ENCODE measurements around the gene ARHGEF33.

Gene ARHGEF33

GRCh38 chr2:38948995-38949394 is 59.3 kb downstream of the ARHGEF33 start:
- no peak for DNase-seq (ENCODE audit: low read depth)
- TF ChIP-seq MYC (IDR thresholded peaks at IDR 0.05; ENCODE audit: low read depth, low read length): no peak
- no peak for TF ChIP-seq MAX (IDR thresholded peaks at IDR 0.05; ENCODE audit: low read depth, low read length)
- no peak for TF ChIP-seq CTCF (IDR thresholded peaks at IDR 0.05; ENCODE audit: low read depth, low read length)
- no peak for TF ChIP-seq POLR2A (IDR thresholded peaks at IDR 0.05; ENCODE audit: extremely low read depth, insufficient read length)
- H3K4me3 ChIP-seq (ENCODE audit: low read depth, low read length): no peak overlapping the region

GRCh38 chr2:38951766-38952165 is 62.1 kb downstream of the ARHGEF33 start:
- no peak overlapping the region for H3K4me3 ChIP-seq (ENCODE audit: low read depth, low read length)
- TF ChIP-seq POLR2A (IDR thresholded peaks at IDR 0.05; ENCODE audit: extremely low read depth, insufficient read length) (no peak), CTCF (IDR thresholded peaks at IDR 0.05; ENCODE audit: low read depth, low read length) (no peak), MYC (IDR thresholded peaks at IDR 0.05; ENCODE audit: low read depth, low read length) (no peak), MAX (IDR thresholded peaks at IDR 0.05; ENCODE audit: low read depth, low read length) (no peak)
- no peak for DNase-seq (ENCODE audit: low read depth)

- no peak for DNase-seq (ENCODE audit: low read depth)
- no peak for TF ChIP-seq CTCF (IDR thresholded peaks at IDR 0.05; ENCODE audit: low read depth, low read length)
- TF ChIP-seq MYC (IDR thresholded peaks at IDR 0.05; ENCODE audit: low read depth, low read length): no peak
- no peak for TF ChIP-seq POLR2A (IDR thresholded peaks at IDR 0.05; ENCODE audit: extremely low read depth, insufficient read length)
- TF ChIP-seq MAX (IDR thresholded peaks at IDR 0.05; ENCODE audit: low read depth, low read length): no peak
- H3K4me3 ChIP-seq (ENCODE audit: low read depth, low read length): no peak overlapping the region
These were observed 68.3 kb downstream of the ARHGEF33 start for GRCh38 chr2:38957972-38958371.

GRCh38 chr2:38959466-38959865 is 69.8 kb downstream of the ARHGEF33 start:
- H3K4me3 ChIP-seq (ENCODE audit: low read depth, low read length): no peak overlapping the region
- DNase-seq (ENCODE audit: low read depth): no peak
- TF ChIP-seq POLR2A (IDR thresholded peaks at IDR 0.05; ENCODE audit: extremely low read depth, insufficient read length) (no peak), CTCF (IDR thresholded peaks at IDR 0.05; ENCODE audit: low read depth, low read length) (no peak), MAX (IDR thresholded peaks at IDR 0.05; ENCODE audit: low read depth, low read length) (no peak), MYC (IDR thresholded peaks at IDR 0.05; ENCODE audit: low read depth, low read length) (no peak)

- no peak for TF ChIP-seq POLR2A (IDR thresholded peaks at IDR 0.05; ENCODE audit: extremely low read depth, insufficient read length)
- no peak for TF ChIP-seq CTCF (IDR thresholded peaks at IDR 0.05; ENCODE audit: low read depth, low read length)
- TF ChIP-seq MAX (IDR thresholded peaks at IDR 0.05; ENCODE audit: low read depth, low read length): no peak
- no peak for TF ChIP-seq MYC (IDR thresholded peaks at IDR 0.05; ENCODE audit: low read depth, low read length)
- no peak for DNase-seq (ENCODE audit: low read depth)
- H3K4me3 ChIP-seq (ENCODE audit: low read depth, low read length): no peak overlapping the region
These were observed 70.4 kb downstream of the ARHGEF33 start for GRCh38 chr2:38959938-38960608.
